GM12878 (cell line): ENCODE results near the gene ELK4.

Experiments
- BHLHE40 ChIP-seq, 2 experiments: fragments of 450-650 bp in 1 of 2; IDR thresholded peaks; 2 replicates each; pipeline ENCODE4 v1.6.1; 2011 to 2017; ENCODE audit warnings: low read depth in 2 of 2, borderline replicate concordance in 1 of 2, improper control_type of control experiment in 1 of 2, low read length in 1 of 2, mild to moderate bottlenecking in 1 of 2
- SIX5 ChIP-seq: IDR thresholded peaks from 2 replicates; pipeline ENCODE4 v1.6.1; 2011; ENCODE audit warnings: mild to moderate bottlenecking, low read depth, low read length, moderate library complexity; ENCODE audit not compliant: severe bottlenecking
- SMARCA5 ChIP-seq: fragments of 450-650 bp; IDR thresholded peaks from 2 replicates; pipeline ENCODE4 v1.6.1; 2017; ENCODE audit warnings: mild to moderate bottlenecking

DNA sequence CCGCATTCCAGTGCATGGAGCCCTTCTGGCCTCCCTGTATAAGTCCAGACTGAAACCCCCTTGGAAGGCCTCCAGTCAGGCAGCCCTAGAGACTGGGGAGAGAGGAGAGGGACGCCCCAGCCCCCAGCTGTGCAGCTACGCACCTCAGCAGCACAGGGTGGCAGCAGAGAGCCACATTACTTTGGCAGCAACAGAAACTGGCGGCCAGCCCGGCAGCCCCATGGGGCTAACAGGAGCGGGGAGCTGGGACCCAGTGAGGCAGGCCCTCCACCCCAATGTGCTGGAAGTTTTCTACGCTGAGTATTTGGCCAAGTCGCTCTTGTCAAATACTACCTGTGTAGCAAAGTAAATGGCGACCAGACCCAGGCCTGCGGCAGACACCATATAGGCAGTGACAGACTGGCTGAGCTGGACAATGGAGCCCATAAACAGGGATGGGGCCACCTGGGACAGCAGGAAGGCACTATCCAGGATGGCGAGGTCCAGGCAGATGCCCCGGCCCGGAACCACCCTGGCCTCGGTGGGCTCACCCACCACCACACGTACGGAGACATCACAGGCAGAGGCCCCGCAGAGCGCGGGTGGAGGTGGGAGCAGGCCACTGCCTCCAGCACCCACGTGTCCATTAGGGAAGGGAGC lies 27.3 kb upstream of the ELK4 start:
- TF ChIP-seq BHLHE40 (IDR thresholded peaks at IDR 0.05; ENCODE audit: borderline replicate concordance in 1 of 2, low read depth in 2 of 2, low read length in 1 of 2) (peak in 1 of 2 experiments; percentile 43; a peak in 1 of 4 replicates), SIX5 (no peak), SMARCA5 (no peak)
